ENCODE data around the gene TMBIM4.

DNA sequence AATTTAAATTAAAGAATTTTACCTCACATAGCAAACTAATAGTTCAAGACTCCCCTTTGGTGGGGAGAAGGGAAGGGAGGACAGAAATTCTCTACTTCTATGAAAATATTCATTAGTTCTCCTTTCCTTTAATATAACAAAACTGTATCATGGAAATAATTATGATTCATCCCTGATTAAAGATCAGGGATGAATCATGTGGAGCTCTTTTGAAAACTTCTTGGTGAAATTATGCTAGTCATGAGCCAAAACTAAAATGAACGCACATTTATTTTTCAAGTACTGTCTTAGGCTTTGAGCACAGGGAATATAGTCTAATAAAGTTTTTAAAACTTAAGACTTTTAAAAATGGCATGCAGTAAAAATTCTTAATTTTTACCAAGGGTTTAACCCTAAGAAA is 17.1 kb downstream of the TMBIM4 start:
- TF ChIP-seq, protein P1, sequence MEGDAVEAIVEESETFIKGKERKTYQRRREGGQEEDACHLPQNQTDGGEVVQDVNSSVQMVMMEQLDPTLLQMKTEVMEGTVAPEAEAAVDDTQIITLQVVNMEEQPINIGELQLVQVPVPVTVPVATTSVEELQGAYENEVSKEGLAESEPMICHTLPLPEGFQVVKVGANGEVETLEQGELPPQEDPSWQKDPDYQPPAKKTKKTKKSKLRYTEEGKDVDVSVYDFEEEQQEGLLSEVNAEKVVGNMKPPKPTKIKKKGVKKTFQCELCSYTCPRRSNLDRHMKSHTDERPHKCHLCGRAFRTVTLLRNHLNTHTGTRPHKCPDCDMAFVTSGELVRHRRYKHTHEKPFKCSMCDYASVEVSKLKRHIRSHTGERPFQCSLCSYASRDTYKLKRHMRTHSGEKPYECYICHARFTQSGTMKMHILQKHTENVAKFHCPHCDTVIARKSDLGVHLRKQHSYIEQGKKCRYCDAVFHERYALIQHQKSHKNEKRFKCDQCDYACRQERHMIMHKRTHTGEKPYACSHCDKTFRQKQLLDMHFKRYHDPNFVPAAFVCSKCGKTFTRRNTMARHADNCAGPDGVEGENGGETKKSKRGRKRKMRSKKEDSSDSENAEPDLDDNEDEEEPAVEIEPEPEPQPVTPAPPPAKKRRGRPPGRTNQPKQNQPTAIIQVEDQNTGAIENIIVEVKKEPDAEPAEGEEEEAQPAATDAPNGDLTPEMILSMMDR (IDR thresholded peaks at IDR 0.05) = no peak
- TF ChIP-seq POLR2A (IDR thresholded peaks at IDR 0.05) = no peak

Measured in testis (tissue), 2 donors.